T follicular helper cell (primary cell): ENCODE results near the gene PLCB1.
"Not testable (repeated sequence)": the region's sequence is repeated elsewhere in the genome, so short reads cannot be mapped to it uniquely, and the experiment has no call there.

ENCODE experiments used
- DNase-seq: peaks from one replicate; pipeline ENCODE4 v3.0.0-alpha.2; 2020; ENCODE audit warnings: low read depth

PLCB1 gene

DNA sequence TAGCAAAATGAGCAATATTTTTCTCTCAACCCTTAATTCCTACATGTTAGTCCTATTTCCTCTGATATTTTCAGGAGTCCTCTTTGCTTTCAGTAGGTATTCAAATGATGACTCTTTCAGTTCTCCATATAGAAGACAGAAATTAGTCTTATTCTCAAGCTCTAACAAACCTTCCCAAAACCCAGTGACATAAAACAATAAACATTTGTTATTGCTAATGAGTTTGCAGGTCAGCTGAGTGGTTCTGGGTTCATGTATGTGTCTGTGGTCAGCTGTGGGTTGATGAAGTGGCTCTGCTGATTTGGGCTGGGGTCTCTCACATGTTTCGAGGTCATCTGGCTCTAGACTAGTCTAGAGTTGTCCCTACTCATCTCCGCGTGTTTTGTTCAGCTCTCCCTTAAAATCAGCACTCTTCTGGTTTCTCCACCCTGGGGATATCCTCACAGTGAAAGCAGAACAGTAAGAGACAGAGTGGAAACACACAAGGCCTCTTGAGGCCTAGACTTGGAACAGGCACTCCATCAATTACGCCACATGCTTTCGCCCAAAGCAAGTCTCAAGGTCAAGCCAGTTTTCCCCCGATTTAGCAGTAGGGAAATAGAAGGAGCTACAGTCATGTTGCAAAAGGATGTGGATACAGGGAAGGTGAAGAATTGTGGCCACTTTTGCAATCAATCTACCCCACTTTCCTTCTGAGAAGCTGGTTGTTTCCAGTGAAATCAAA lies 273.0 kb downstream of the PLCB1 start:
- no peak for DNase-seq

DNA sequence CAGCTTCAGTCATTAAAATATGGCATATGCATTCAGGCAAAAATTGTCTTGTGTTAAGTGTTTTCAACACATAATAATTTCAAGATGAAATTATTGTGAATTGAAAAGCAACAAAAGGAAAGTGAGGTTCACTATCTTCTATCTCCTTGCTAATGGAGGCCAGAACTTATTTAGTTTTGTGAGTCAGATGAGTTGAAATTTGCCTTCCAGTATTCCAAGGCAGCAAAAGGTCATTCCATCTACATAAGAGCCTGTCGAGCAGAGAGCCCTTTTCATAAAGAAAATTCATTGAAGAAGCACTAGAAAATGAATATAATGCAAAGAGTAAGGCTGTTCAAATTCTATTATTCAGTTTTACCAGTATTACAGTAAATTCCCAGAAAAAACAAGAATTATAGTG lies 274.3 kb downstream of the PLCB1 start:
- DNase-seq, result no peak

DNA sequence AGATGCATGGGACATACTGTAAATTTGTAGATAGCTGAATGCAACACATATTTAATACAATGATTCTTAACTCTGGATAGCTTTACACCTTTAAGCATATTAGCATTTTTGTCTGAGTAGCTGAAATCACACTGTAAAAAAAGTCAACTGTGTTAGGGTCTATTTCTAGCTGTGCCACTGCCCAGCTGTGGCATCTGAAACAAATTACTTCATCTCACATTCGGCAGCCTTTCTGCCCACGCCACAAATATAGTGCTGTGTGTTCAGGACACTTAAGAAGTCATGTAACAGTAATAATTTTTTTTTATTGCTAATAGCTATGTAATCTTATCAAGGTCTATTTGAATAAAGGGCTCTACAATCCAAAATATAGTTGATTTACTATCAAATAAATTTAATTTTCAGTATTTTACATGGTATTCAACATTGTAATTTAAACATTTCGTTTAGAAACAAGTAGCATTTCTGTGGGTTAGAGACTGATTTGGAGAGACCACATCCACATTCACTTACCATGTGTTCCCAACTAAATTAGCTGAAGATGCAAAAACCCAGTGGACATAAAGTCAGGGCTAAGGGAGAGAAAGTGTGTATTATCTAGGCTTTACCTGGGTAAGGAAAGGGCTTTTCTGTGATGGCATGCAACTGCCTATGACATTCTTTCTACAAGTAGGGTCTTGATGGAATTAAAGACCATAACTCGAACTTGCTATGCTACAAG lies 276.7 kb downstream of the PLCB1 start:
- DNase-seq, result no peak

DNA sequence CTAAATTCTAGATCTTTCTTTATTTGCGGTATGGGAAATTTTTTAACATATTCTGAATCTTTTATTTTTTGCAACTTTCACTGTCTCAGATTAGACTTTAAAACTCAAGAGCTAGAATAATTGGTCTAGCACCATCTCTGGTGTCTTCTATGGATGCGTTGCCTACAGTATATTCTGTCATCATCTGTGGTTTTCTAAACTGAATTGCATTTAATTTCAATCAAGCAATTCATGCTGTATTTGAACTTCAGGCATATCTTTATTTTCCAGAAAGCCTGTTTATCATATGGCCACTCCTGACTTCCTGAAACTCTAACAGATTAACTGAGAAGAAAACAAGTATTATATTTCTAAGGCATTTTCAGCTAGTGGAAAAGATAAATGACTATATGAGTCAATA lies 281.6 kb downstream of the PLCB1 start:
- no peak for DNase-seq

DNA sequence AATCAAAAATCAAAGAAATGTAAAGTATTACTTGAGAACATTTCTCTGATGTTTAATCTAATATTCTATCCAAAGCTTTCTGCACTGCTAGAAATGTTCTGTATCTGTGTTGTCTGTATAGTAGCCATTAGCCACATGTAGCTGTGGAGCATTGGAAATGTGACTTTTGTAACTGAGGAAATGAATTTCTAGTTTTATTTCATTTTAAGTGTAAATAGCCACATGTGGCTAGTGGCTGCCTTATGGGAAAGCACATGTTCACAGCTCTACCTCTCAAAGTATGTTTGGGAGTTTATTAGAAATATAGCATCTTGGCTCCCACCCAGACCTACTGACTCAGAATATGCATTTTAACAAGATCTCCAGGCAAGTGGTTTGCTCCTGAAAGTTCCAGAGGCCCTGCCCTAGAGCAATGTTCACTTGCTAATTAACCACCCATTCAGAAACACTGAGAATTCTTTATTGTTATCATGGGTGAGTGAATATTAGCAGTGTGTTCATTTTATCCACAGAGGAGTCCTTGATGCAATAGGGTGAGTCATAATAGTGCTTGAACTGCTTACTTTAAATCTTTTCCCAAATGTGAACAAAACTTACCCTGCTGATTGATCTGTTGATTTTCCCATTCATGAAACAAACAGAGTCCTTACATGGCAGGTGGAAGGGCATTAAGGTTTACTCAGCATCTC lies 282.7 kb downstream of the PLCB1 start:
- DNase-seq, result no peak

DNA sequence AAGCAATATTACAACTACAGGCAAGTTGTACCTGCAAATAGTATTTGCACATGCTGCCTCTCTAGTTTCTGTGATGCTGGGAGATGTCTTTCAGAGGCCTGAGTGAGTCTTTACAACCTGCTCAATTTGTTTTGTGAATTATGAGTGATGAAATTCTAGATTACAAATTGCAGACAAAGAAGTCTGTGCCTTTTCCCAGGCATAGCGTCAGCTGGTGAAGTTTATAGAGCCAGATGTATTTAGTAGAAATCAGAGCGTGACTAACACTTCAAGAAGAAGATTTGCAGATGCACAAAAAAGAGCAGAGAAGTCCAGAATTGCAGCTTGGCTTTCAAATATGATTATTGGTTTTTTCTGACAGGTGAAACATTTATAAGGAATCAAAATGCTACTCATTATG lies 289.9 kb downstream of the PLCB1 start:
- DNase-seq, result no peak

DNA sequence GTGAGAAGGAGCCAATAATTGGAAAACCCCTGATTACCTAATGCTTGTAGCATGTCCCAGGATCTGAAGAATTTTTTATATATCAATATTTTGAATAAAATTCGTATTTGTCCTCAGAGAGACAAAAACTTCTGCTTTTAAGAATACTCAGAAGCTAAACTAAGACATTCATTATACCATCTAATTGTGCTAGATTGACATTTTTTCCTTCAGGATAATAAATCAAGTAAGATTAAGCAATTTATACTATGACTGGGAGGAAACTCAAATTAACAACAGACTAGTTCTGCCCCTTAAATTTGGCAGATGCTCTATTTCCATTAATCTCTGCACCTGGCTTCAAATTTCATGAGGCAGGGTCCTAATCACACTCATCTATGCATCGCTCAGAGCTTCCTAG lies 291.4 kb downstream of the PLCB1 start:
- no peak for DNase-seq

DNA sequence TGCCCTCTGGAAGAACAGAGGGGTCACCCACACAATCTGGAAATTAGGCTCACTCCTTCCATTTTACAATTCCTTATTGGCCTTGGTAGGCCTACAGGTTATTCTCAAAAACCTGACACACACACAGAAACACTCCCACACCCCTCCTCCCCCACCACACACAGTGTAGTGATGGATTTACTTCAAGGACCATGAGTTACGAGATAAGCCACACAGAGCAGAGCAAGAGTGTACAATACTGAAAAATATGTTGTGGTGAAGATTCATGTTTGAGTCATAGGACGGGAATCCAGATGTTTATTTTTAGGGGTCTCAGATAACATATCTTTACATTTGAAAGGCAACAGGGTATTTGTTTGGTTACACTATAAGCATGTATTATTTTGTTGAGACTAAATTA lies 291.9 kb downstream of the PLCB1 start:
- no peak for DNase-seq

DNA sequence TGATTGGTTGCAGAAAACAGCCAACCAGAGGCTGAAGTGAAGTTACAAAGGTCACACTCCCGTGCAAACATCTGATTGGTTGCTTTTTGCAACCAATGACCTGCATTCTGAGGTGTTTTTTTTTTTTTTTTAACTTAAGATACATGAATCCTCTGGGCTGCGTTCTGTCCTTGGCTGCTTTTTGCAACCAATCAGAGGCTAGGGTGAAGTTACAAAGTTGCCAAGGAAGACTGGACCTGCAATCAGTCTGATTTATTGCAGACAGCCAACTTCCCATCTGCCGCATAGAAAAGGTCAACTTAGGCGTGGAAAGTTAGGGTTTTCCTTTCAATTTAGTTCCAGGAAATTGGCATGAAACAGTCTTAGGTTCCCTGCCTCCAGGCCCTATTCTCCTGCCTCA lies 292.9 kb downstream of the PLCB1 start:
- no peak for DNase-seq

DNA sequence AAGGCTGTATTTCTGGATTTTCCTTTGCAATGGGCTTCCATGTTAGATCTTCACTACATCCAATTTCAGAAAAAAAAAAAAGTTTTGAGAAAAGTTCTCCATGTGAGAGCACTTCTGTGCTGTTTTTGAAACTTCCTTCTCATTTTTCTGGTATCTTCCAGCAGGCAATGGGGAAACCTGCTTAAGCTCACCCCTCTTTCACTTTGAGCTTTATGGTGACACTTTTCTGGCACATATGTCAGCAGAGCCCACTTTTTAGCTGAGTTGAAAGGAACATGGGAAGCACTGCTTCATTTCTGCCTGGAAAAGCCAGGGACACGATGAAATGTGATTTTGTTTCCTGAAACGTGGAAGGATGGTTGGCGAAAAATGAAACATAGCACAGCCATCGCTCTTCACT lies 293.7 kb downstream of the PLCB1 start:
- no peak for DNase-seq

DNA sequence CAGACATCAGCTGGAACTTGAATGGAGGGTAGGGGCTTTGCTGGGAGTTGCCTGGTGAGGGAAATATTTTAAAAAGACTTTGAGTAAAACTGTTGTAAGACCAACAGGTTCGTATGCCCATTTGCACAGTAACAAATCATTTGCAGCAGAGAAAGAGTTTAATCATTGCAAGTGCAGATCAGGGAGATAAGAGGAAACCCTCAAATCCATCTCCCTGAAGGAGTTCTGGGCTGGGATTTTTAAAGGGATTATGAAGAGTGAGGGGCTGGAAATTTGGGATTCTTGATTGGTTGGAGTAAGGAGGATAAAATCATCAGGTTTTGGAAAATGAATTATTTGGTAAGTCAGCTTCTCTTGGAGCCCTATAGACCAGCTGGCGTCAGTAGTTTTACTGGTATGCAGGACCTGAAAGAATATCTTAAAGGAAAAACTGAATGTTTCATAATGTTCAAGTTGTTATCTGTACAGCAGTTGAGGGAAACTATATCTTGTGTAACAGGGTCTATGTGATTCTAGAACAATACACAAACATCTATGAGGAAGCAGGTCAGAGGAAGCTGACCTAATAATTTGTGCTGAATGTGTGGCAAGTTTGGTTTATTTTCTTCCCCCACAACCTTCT lies 295.5 kb downstream of the PLCB1 start:
- no peak for DNase-seq

DNA sequence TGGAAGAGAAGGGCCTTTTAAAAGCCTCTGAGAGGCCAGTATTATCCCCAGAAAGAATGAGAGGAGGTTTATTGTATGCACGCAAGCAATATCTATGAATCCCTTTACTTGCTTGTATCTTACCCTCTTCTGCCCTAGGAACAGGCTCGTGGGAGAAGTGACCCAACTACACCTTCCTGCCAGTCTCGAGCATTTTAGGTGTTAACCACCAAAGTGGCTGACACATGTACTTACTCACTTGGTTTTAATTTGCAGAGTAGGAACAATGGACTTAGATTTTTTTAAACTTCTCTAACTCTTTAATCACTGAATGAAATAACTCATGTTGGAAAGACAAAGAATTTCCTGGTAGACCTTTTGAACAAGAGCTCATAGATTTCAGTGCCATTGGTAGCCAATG lies 296.9 kb downstream of the PLCB1 start:
- DNase-seq, result no peak

DNA sequence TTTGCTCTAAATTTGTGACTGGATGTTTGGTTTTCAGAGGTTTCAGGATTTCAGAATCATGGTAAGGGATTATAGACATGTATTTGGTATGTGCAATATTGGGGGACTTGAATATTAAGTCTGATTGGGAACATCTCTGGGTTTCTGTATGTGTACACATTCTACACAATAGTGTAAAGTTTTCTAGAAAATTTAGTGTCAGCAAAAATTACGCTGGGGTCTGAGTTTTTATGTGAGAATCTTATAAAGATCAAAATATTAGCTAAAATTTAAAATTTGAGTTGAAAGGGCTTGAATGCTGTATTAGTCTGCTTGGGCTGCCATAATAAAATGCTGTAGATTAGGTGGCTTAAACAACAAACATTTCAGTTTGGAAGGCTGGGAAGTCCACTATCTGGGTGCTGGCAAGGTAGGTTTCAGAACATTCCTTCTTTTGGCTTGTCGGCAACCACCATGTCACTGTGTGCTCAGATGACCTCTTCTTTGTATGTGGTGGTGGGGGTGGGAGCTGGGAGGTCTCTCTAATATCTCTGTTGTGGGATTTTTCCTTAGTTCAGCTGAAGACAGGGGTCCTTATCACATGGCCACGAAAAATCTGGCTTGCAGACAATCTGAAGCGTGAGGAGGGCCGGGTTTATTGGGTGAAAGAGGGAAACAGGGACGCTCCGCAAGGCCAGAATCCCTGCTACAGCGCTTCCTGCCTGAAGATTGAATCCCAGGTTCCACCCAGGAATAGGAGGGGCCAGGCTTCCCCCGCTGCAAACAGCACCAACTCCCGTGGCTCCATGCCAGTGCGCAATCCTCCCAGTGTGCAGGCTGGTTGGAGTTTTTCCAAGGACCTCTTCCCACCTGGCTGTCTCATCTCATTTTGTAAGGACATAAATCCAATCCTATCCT lies 299.7 kb downstream of the PLCB1 start:
- DNase-seq, result no peak

DNA sequence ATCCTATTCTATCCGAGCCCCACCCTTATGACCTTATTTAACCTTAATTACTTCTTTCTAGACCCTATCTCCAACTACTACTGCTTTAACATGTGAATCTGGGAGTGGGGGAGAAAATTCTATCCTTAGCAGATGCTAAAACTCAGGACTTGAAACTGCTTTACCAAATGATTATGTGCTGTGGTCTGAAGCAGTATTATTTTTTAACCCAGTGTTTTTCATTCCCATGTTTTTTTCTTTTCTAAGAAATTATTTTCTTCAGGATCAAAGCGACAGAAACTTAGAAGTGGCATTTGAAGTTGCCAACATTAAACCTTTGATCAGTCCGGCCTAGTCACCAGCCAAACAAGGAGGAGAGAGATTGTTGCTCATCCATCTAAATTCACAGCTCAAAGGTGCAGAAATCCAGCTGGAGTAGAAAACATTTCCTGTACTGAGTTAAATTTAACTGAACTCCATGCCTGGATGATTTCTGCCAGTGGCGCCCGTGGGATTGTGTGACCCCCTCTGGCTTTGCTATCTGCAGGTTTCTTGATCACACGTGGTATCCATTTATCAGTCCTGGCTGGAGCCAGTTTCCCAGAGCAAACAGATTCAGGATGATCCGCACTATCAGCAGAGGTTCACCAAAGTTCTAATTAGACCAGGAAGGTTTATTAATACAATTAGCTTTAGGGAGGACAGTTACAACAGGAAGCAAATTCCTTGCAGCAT lies 300.5 kb downstream of the PLCB1 start:
- no peak for DNase-seq

DNA sequence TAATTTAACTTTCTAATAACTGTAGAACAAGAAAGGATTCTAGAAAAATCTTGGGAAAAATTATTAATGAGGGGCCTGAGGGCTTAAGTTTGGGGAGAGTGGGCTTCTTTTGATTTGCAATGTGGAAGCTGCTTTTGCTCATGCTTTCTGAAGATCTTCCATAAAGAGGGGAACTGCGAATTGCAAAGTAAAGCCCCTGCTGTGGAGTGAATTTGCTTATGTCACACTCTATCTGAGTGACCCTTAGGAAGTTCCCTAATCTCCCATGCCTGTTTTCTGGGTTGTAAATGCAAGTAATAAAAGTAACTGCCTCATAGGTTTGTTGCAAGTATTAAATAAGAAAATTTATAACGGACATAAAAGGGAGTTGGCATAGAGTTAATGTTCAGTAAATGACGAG lies 301.2 kb downstream of the PLCB1 start:
- DNase-seq, result no peak

DNA sequence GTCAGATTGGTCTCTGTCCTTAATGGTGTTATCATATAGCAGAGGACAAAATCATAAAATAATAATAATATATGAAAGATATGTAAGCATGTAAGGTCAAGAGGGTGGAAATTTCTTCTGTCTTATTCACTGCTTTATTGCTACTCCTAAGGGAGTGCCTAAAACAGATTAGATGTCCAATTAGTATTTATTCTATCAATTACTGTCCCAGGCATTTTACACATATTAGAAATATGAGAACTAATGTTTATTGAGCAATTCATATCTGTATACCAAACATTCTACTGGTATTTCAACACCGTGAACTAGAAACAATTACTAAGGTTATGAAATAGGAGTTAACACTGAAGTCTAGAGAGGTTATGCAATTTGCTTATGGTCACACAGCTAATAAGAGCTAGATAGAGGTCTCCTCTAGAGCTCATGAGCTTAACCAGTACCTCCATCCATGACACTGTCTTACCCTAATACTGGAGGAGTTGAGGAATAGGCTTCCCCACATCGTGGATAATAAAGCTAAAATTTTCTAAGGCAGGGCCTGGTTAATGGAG lies 302.3 kb downstream of the PLCB1 start:
- DNase-seq, result no peak

DNA sequence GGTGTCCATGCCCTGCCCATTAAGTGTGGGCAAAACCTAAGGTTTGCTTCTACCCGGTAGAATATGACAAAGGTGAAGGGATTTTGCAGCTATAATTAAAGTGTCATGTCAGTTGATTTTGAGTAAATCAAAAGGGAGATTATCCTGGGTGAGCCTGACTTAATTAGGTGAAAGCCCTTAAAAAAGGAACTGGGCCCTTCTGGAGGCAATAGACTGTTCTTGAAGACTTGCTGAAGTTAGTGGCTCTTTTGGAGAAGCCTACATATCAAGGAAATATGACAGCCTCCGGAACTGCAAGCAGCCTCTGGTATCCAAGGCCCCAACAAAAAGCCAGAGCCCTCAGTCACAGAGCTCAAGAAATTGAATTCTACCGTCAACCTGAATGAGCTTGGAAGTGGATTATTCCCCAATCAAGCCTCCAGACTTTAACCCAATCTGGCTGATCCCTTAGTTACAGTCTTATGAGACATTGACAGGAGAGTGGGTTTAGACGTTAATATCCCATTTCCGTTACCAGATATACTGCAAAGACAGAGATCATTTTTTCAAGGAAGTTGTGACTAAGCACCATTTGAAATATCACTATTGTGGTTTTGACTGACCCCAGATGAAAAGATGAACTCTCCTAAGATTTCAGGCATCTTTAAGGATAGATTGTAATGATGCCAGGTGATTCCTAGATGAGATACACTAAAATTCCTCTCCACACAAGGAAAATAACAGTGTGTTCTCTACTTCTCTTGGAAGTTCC lies 303.4 kb downstream of the PLCB1 start:
- DNase-seq, result no peak

DNA sequence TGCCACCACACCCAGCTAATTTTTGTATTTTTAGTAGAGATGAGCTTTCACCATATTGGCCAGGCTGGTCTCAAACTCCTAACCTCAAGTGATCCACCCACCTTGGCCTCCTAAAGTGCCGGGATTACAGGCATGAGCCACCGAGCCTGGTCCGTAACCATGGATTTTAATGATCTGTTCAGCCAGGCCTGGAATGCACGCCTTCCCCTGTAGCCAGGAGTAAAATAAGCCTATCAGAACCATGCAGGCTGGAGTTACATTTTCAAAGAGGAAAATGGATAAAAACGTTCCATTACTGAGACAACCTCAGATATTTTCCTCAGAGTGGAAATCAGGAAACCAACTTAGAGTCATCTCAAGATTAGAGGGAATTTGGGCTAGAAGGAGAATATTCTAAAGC lies 304.9 kb downstream of the PLCB1 start:
- not testable (repeated sequence) for DNase-seq

DNA sequence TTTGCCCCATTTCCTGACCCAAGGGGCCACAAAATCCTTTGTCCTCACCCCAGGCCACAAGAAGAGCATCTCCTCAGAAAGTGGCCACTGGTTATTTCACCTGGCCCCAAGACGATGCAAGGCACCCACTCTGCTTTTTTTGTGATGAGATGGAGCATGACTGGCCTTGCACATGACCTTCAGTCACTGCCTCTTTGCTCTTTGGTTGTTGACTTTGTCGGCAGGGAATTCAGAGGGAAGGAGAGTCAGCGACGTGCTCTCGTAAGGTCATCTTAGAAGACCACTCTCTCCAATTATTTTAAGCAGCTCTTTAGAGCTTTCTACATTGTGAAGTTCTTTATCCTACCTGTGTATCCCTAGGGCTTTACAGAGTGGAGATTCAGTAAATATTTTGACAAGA lies 306.7 kb downstream of the PLCB1 start:
- DNase-seq, result no peak

DNA sequence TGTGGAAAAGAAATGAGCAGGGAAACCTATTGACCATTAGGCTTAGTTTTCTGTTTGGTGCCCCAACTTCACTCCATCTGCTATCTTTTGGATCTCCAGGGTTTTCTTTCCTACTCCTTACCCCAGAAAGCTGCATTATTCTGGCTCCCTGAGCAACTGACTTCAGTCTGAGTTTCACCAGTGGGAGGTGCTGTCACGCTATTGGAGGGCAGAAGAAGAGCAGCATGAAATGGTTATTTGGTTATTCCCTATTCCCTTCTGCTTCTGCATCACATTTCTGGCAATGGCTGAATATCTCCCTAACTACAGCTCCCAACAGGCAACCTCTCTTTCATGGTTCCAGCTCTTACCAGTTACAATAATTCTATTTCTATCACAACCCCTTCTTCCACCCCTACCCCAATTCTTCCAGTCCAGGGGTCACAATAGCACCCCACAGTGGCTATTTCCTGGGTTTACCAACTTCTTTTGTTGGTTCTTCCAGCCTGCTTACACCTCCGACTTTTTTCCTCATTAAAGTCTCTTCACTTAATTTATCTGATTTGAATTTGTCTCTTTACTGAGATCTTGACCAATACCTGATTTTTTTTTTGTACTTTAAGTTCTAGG lies 311.5 kb downstream of the PLCB1 start:
- no peak for DNase-seq
